Calu3 (cell line): ENCODE results near the gene PEF1. TPM values are rescaled to one million over a fixed set of nuclear protein-coding genes. Genes with fewer than 3 reads are reported as not detected.

Experiments
- Bru-seq: library from RNA; stranded (reverse); fragments of 400-500 nt; gene quantifications from one replicate; lab custom pipeline; 2021; lab: Mats Ljungman, UMichigan
- BruChase-seq, 2 experiments: library from RNA; stranded (reverse); fragments of 400-500 nt; gene quantifications; one replicate each; lab custom pipeline; 2021; lab: Mats Ljungman, UMichigan
- BruUV-seq: library from RNA; stranded (reverse); fragments of 400-500 nt; replicated peaks from 2 replicates; lab custom pipeline; 2021; lab: Mats Ljungman, UMichigan
- CTCF ChIA-PET: fragments of 300-600 bp; sonication (Branson Sonifier 250); formaldehyde crosslinking; loops from one replicate; lab custom pipeline; 2022; ENCODE audit warnings: antibody characterized with exemption; lab: Charles Lee
- DNase-seq: peaks from one replicate; pipeline ENCODE4 v3.0.0; 2022
- H3K27ac Mint-ChIP-seq: one replicate; pipeline ENCODE4 v1.8.0; 2022; ENCODE audit warnings: mixed read lengths; ENCODE audit not compliant: unreplicated experiment
- H3K27me3 Mint-ChIP-seq: one replicate; pipeline ENCODE4 v1.8.0; 2022; ENCODE audit warnings: mixed read lengths; ENCODE audit not compliant: unreplicated experiment
- H3K36me3 Mint-ChIP-seq: one replicate; pipeline ENCODE4 v1.8.0; 2022; ENCODE audit warnings: mild to moderate bottlenecking, moderate library complexity, mixed read lengths; ENCODE audit not compliant: insufficient read depth, unreplicated experiment
- H3K4me1 Mint-ChIP-seq: one replicate; pipeline ENCODE4 v1.8.0; 2022; ENCODE audit warnings: mild to moderate bottlenecking, low read depth, mixed read lengths; ENCODE audit not compliant: unreplicated experiment
- H3K4me3 Mint-ChIP-seq: one replicate; pipeline ENCODE4 v1.8.0; 2022; ENCODE audit warnings: mild to moderate bottlenecking, low read depth, moderate library complexity, mixed read lengths; ENCODE audit not compliant: unreplicated experiment
- H3K9me3 Mint-ChIP-seq: one replicate; pipeline ENCODE4 v1.8.0; 2022; ENCODE audit warnings: low read depth, mixed read lengths; ENCODE audit not compliant: unreplicated experiment
- CTCF ChIP-seq: fragments of 200-600 bp; IDR thresholded peaks from one replicate; pipeline ENCODE4 v1.8.0; 2022; ENCODE audit warnings: antibody characterized with exemption; ENCODE audit not compliant: unreplicated experiment
- intact Hi-C: fragments of 100-400 bp; cut with micrococcal nuclease; formaldehyde crosslinking; loops from one replicate; pipeline ENCODE4 v1.10.0; 2022; ENCODE audit not compliant: unreplicated experiment
- long read RNA-seq: library from polyadenylated mRNA; stranded (forward); transcript quantifications from one replicate; pipeline ENCODE4 v2.0.0, GENCODE V29; 2022
- total RNA-seq: library from RNA; stranded (reverse); gene quantifications from 2 replicates; pipeline ENCODE4 v1.2.3, GENCODE V29; 2022

The PEF1 gene, protein sequence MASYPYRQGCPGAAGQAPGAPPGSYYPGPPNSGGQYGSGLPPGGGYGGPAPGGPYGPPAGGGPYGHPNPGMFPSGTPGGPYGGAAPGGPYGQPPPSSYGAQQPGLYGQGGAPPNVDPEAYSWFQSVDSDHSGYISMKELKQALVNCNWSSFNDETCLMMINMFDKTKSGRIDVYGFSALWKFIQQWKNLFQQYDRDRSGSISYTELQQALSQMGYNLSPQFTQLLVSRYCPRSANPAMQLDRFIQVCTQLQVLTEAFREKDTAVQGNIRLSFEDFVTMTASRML
- total RNA-seq (61.5 and 65.2 TPM in 2 replicates), Bru-seq, nascent RNA (percentile 86 among the genes with signal in this experiment), BruChase-seq, experiment 1, labeled RNA remaining after a 6-hour chase (percentile 78 among the genes with signal in this experiment), BruChase-seq, experiment 2, labeled RNA remaining after a 2-hour chase (percentile 72 among the genes with signal in this experiment)
- long read RNA-seq, transcript PEF1-201 (5 exons, 1,629 nt), result major isoform, 134 of 150 reads
- long read RNA-seq, partial matches to known transcripts, result 6 of 150 reads
- long read RNA-seq, other reads (novel, unspliced or antisense), result 7 of 150 reads

- Mint-ChIP-seq H3K4me3 (peak within 1 kb of the TSS; percentile 96), H3K27me3 (peaks cover 22% of the 10 kb centered on the region), H3K27ac (peak within 1 kb of the TSS; percentile 99), H3K9me3 (no peaks in the 10 kb centered on the region), H3K4me1 (peaks cover 20% of the 10 kb centered on the region), H3K36me3 (peaks cover 17% of the 10 kb centered on the region)
- peak; percentile 99 for DNase-seq
- CTCF ChIA-PET, result interaction anchor here (0.6 to 1.9 kb wide), 11 partner anchors 19 to 461 kb away, joined by 3 to 15 read pairs (median 3); no protein-coding TSS in a partner anchor
- BruUV-seq, result no TSS peak
- no peak for TF ChIP-seq CTCF
- intact Hi-C loops, result no loop called here
These were observed at the start of gene PEF1 for GRCh38 chr1:31644560-31645273. TSS of gene PEF1 (minus strand) at chr1:31644876. CDS start at chr1:31644864, 12 bp downstream.

GRCh38 chr1:31693231-31693630 is 48.6 kb upstream of the PEF1 start:
- no TSS peak for BruUV-seq
- H3K36me3 Mint-ChIP-seq, result peaks cover 9% of the 10 kb centered on the region
- CTCF ChIA-PET, result no interaction called here
- no peak overlapping the region for H3K27ac Mint-ChIP-seq
- H3K4me3 Mint-ChIP-seq, result no peak overlapping the region
- intact Hi-C loops, result no loop called here
- peaks cover 15% of the 10 kb centered on the region for H3K27me3 Mint-ChIP-seq
- DNase-seq, result no peak
- H3K4me1 Mint-ChIP-seq, result peaks cover 27% of the 10 kb centered on the region
- TF ChIP-seq CTCF, result no peak
- H3K9me3 Mint-ChIP-seq, result no peaks in the 10 kb centered on the region

GRCh38 chr1:31691951-31692350 is 47.3 kb upstream of the PEF1 start:
- BruUV-seq, result no TSS peak
- peaks cover 9% of the 10 kb centered on the region for H3K36me3 Mint-ChIP-seq
- no peak overlapping the region for H3K27ac Mint-ChIP-seq
- CTCF ChIA-PET, result no interaction called here
- no peak for TF ChIP-seq CTCF
- H3K4me1 Mint-ChIP-seq, result peaks cover 27% of the 10 kb centered on the region
- intact Hi-C loops, result no loop called here
- DNase-seq, result no peak
- H3K27me3 Mint-ChIP-seq, result peaks cover 6% of the 10 kb centered on the region
- no peaks in the 10 kb centered on the region for H3K9me3 Mint-ChIP-seq
- H3K4me3 Mint-ChIP-seq, result no peak overlapping the region

- H3K9me3 Mint-ChIP-seq, result no peaks in the 10 kb centered on the region
- peaks cover 8% of the 10 kb centered on the region for H3K27me3 Mint-ChIP-seq
- peaks cover 9% of the 10 kb centered on the region for H3K36me3 Mint-ChIP-seq
- no peak overlapping the region for H3K4me3 Mint-ChIP-seq
- H3K4me1 Mint-ChIP-seq, result peaks cover 27% of the 10 kb centered on the region
- no peak overlapping the region for H3K27ac Mint-ChIP-seq
- BruUV-seq, result no TSS peak
- CTCF ChIA-PET, result interaction anchor here (1.4 to 1.6 kb wide), 2 partner anchors 14 to 21 kb away, joined by 3 to 4 read pairs; no protein-coding TSS in a partner anchor
- intact Hi-C loops, result no loop called here
- no peak for DNase-seq
- no peak for TF ChIP-seq CTCF
These were observed 46.8 kb upstream of the PEF1 start for GRCh38 chr1:31691446-31691845.
